Activated naive CD8-positive, alpha-beta T cell (primary cell): ENCODE measurements around the gene TIRAP.

Experiments
- H3K27ac Mint-ChIP-seq: one replicate; pipeline ENCODE4 v1.8.0; 2021; ENCODE audit warnings: mixed read lengths
- H3K27me3 Mint-ChIP-seq: one replicate; pipeline ENCODE4 v1.8.0; 2021; ENCODE audit warnings: mixed read lengths
- H3K36me3 Mint-ChIP-seq: one replicate; pipeline ENCODE4 v1.8.0; 2021; ENCODE audit warnings: mixed read lengths
- H3K4me1 Mint-ChIP-seq: one replicate; pipeline ENCODE4 v1.8.0; 2021; ENCODE audit warnings: low read depth, mixed read lengths
- H3K4me3 Mint-ChIP-seq: one replicate; pipeline ENCODE4 v1.8.0; 2021; ENCODE audit warnings: mild to moderate bottlenecking, mixed read lengths
- H3K9me3 Mint-ChIP-seq: one replicate; pipeline ENCODE4 v1.8.0; 2021; ENCODE audit warnings: low read depth, mixed read lengths

Gene TIRAP

GRCh38 chr11:126328001-126328390 is 45.1 kb downstream of the TIRAP start:
- Mint-ChIP-seq H3K9me3 (no peaks in the 10 kb centered on the region), H3K4me3 (no peak overlapping the region), H3K27me3 (no peaks in the 10 kb centered on the region), H3K4me1 (peaks cover 7% of the 10 kb centered on the region), H3K36me3 (peaks cover 6% of the 10 kb centered on the region), H3K27ac (no peak overlapping the region)

- Mint-ChIP-seq H3K9me3 (no peaks in the 10 kb centered on the region), H3K27ac (no peak overlapping the region), H3K4me3 (no peak overlapping the region), H3K27me3 (no peaks in the 10 kb centered on the region), H3K36me3 (peaks cover 6% of the 10 kb centered on the region), H3K4me1 (peaks cover 7% of the 10 kb centered on the region)
Measured at GRCh38 chr11:126328444-126328843, 45.6 kb downstream of the TIRAP start.

- no peaks in the 10 kb centered on the region for H3K9me3 Mint-ChIP-seq
- H3K27me3 Mint-ChIP-seq = no peaks in the 10 kb centered on the region
- H3K27ac Mint-ChIP-seq = no peak overlapping the region
- H3K4me1 Mint-ChIP-seq = peaks cover 7% of the 10 kb centered on the region
- peaks cover 6% of the 10 kb centered on the region for H3K36me3 Mint-ChIP-seq
- no peak overlapping the region for H3K4me3 Mint-ChIP-seq
Measured at GRCh38 chr11:126328938-126329643, 46.2 kb downstream of the TIRAP start.

GRCh38 chr11:126329644-126330211 is 46.8 kb downstream of the TIRAP start:
- Mint-ChIP-seq H3K4me1 (peaks cover 7% of the 10 kb centered on the region), H3K27me3 (no peaks in the 10 kb centered on the region), H3K36me3 (peaks cover 6% of the 10 kb centered on the region), H3K27ac (no peak overlapping the region), H3K9me3 (no peaks in the 10 kb centered on the region), H3K4me3 (no peak overlapping the region)

GRCh38 chr11:126331286-126331685 is 48.4 kb downstream of the TIRAP start:
- Mint-ChIP-seq H3K27me3 (no peaks in the 10 kb centered on the region), H3K27ac (no peak overlapping the region), H3K36me3 (peaks cover 6% of the 10 kb centered on the region), H3K9me3 (no peaks in the 10 kb centered on the region), H3K4me3 (no peak overlapping the region), H3K4me1 (peaks cover 2% of the 10 kb centered on the region)

GRCh38 chr11:126332221-126332711 is 49.4 kb downstream of the TIRAP start:
- Mint-ChIP-seq H3K4me3 (no peak overlapping the region), H3K9me3 (no peaks in the 10 kb centered on the region), H3K4me1 (peaks cover 2% of the 10 kb centered on the region), H3K27ac (no peak overlapping the region), H3K36me3 (peaks cover 6% of the 10 kb centered on the region), H3K27me3 (no peaks in the 10 kb centered on the region)

GRCh38 chr11:126333142-126333541 is 50.2 kb downstream of the TIRAP start:
- Mint-ChIP-seq H3K4me1 (peaks cover 2% of the 10 kb centered on the region), H3K9me3 (no peaks in the 10 kb centered on the region), H3K27me3 (no peaks in the 10 kb centered on the region), H3K27ac (no peak overlapping the region), H3K4me3 (no peak overlapping the region), H3K36me3 (peaks cover 4% of the 10 kb centered on the region)

GRCh38 chr11:126334659-126335462 is 52.0 kb downstream of the TIRAP start:
- Mint-ChIP-seq H3K36me3 (peaks cover 3% of the 10 kb centered on the region), H3K27ac (peak overlapping the region; percentile 34), H3K27me3 (no peaks in the 10 kb centered on the region), H3K4me3 (no peak overlapping the region), H3K4me1 (no peaks in the 10 kb centered on the region), H3K9me3 (no peaks in the 10 kb centered on the region)

- H3K4me1 Mint-ChIP-seq = no peaks in the 10 kb centered on the region
- peaks cover 3% of the 10 kb centered on the region for H3K36me3 Mint-ChIP-seq
- no peak overlapping the region for H3K27ac Mint-ChIP-seq
- no peaks in the 10 kb centered on the region for H3K27me3 Mint-ChIP-seq
- H3K4me3 Mint-ChIP-seq = no peak overlapping the region
- H3K9me3 Mint-ChIP-seq = no peaks in the 10 kb centered on the region
Measured at GRCh38 chr11:126335463-126335760, 52.5 kb downstream of the TIRAP start.

GRCh38 chr11:126336138-126336541 is 53.2 kb downstream of the TIRAP start:
- H3K27me3 Mint-ChIP-seq = no peaks in the 10 kb centered on the region
- H3K27ac Mint-ChIP-seq = no peak overlapping the region
- H3K4me3 Mint-ChIP-seq = no peak overlapping the region
- H3K36me3 Mint-ChIP-seq = peaks cover 3% of the 10 kb centered on the region
- no peaks in the 10 kb centered on the region for H3K4me1 Mint-ChIP-seq
- H3K9me3 Mint-ChIP-seq = no peaks in the 10 kb centered on the region

GRCh38 chr11:126336671-126337101 is 53.8 kb downstream of the TIRAP start:
- Mint-ChIP-seq H3K27me3 (no peaks in the 10 kb centered on the region), H3K27ac (no peak overlapping the region), H3K36me3 (peaks cover 3% of the 10 kb centered on the region), H3K9me3 (no peaks in the 10 kb centered on the region), H3K4me3 (no peak overlapping the region), H3K4me1 (no peaks in the 10 kb centered on the region)

- H3K4me3 Mint-ChIP-seq = no peak overlapping the region
- H3K27me3 Mint-ChIP-seq = no peaks in the 10 kb centered on the region
- no peaks in the 10 kb centered on the region for H3K4me1 Mint-ChIP-seq
- no peak overlapping the region for H3K27ac Mint-ChIP-seq
- no peaks in the 10 kb centered on the region for H3K9me3 Mint-ChIP-seq
- peaks cover 3% of the 10 kb centered on the region for H3K36me3 Mint-ChIP-seq
Measured at GRCh38 chr11:126337126-126337473, 54.2 kb downstream of the TIRAP start.

GRCh38 chr11:126337474-126338241 is 54.8 kb downstream of the TIRAP start:
- Mint-ChIP-seq H3K4me3 (no peak overlapping the region), H3K27ac (no peak overlapping the region), H3K9me3 (no peaks in the 10 kb centered on the region), H3K4me1 (no peaks in the 10 kb centered on the region), H3K27me3 (no peaks in the 10 kb centered on the region), H3K36me3 (peaks cover 5% of the 10 kb centered on the region)

GRCh38 chr11:126338346-126339055 is 55.6 kb downstream of the TIRAP start:
- no peak overlapping the region for H3K4me3 Mint-ChIP-seq
- no peaks in the 10 kb centered on the region for H3K9me3 Mint-ChIP-seq
- no peaks in the 10 kb centered on the region for H3K4me1 Mint-ChIP-seq
- H3K27ac Mint-ChIP-seq = no peak overlapping the region
- H3K36me3 Mint-ChIP-seq = peaks cover 6% of the 10 kb centered on the region
- H3K27me3 Mint-ChIP-seq = no peaks in the 10 kb centered on the region
